Mesodermal cell (in vitro differentiated cells): ENCODE results near the gene ARL10.
"Not testable (repeated sequence)": the region's sequence is repeated elsewhere in the genome, so short reads cannot be mapped to it uniquely, and the experiment has no call there.

Source experiments
- H3K27ac ChIP-seq: 2 replicates; pipeline ENCODE4 v1.7.0; 2013; ENCODE audit warnings: mild to moderate bottlenecking, low read depth, low read length, moderate library complexity; ENCODE audit not compliant: severe bottlenecking
- H3K36me3 ChIP-seq: 2 replicates; pipeline ENCODE4 v1.7.1; 2013; ENCODE audit warnings: mild to moderate bottlenecking, low read length, moderate library complexity; ENCODE audit not compliant: control insufficient read depth, insufficient read depth
- H3K4me1 ChIP-seq: one replicate; pipeline ENCODE4 v1.7.1; 2013; ENCODE audit warnings: mild to moderate bottlenecking, low read length; ENCODE audit not compliant: insufficient read depth, control insufficient read depth, poor library complexity, severe bottlenecking
- H3K4me3 ChIP-seq: 2 replicates; pipeline ENCODE4 v1.7.0; 2013; ENCODE audit warnings: low read length, control low read depth, mild to moderate bottlenecking; ENCODE audit not compliant: insufficient read depth, poor library complexity, severe bottlenecking; ENCODE audit errors: extremely low read depth
- H3K9me3 ChIP-seq: 2 replicates; pipeline ENCODE4 v1.7.1; 2013; ENCODE audit warnings: mild to moderate bottlenecking, low read length, moderate library complexity; ENCODE audit not compliant: control insufficient read depth
- WGBS, 2 experiments: methylation state at CpG; one replicate each; pipeline ENCODE4 v1.1.5; 2013; ENCODE audit warnings: missing lambda C conversion rate in 2 of 2; ENCODE audit not compliant: insufficient coverage in 2 of 2; 5-methylcytosine and 5-hydroxymethylcytosine counted together

The ARL10 gene

DNA sequence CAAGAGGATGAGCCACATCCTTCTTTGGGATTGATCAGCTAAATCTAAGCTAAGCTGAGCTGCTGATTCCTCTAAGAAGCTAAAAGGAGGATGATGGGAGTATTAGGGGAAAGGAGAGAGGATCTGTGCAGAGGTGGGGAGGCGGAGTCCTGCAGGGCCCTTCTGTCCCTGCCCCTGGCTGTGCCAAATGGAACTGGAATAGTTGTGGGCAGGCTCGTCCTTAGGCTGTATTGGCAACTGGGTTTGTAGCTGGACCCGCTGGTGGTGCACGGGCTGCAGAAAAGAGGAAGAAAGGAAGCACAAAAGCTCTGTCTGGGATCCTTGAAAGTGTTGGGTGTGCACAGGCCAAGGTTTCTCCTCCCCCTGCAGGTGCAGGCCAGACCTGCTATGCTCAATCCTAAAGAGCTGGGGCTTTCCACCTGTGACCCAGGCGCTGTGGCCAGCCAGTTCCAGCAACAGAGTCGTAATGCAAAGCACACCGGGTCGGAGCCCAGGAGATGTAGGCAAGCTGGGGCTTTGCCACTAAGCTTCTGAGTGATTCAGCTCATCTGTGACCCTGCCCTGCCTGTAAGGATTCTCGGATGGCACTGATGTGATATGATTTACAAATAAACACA is 41.3 kb downstream of the ARL10 start:
- 91 to 92% methylated on average over 5 to 7 of the region's 9 CpGs for WGBS, 2 experiments
- Histone ChIP-seq H3K4me1 (peaks cover 4% of the 10 kb centered on the region), H3K9me3 (no peaks in the 10 kb centered on the region), H3K4me3 (no peak overlapping the region), H3K36me3 (peaks cover 64% of the 10 kb centered on the region), H3K27ac (no peak overlapping the region)

- WGBS, 2 experiments = 88 to 92% methylated on average over 4 to 5 of the region's 6 CpGs
- Histone ChIP-seq H3K9me3 (no peaks in the 10 kb centered on the region), H3K4me1 (peaks cover 15% of the 10 kb centered on the region), H3K27ac (no peak overlapping the region), H3K4me3 (no peak overlapping the region), H3K36me3 (peaks cover 66% of the 10 kb centered on the region)
Observed at GRCh38 chr5:176407456-176408251, 42.4 kb downstream of the ARL10 start.

- Histone ChIP-seq H3K4me1 (peaks cover 20% of the 10 kb centered on the region), H3K36me3 (peaks cover 66% of the 10 kb centered on the region)
- 80 to 82% methylated on average over 1 to 5 of the region's 10 CpGs for WGBS, 2 experiments
- not testable (repeated sequence) for H3K4me3 ChIP-seq, H3K9me3 ChIP-seq, H3K27ac ChIP-seq
Observed at GRCh38 chr5:176408252-176408573, 42.9 kb downstream of the ARL10 start.

DNA sequence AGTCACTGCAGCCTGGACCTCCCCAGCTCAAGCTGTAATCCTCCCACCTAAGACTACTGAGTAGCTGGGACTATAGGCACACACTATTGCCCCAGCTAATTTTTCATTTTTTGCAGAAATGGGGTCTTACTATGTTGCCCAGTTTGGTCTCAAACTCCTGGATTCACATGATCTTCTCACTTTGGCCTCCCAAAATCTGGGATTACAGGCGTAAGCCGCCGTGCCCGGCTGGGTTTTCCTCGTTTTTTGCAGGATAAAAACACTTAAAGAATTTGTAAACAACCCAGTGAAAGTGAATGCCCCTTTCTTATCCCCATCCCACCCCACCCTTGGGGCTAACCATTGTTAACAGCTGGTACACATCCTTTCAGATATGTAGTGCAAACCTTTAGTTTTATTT is 43.3 kb downstream of the ARL10 start:
- no peak overlapping the region for H3K27ac ChIP-seq
- peaks cover 21% of the 10 kb centered on the region for H3K4me1 ChIP-seq
- no peak overlapping the region for H3K4me3 ChIP-seq
- 97% methylated on average over 5 of the region's 5 CpGs for WGBS, 2 experiments
- H3K9me3 ChIP-seq = no peaks in the 10 kb centered on the region
- peaks cover 63% of the 10 kb centered on the region for H3K36me3 ChIP-seq

- Histone ChIP-seq H3K9me3 (no peaks in the 10 kb centered on the region), H3K4me3 (no peak overlapping the region), H3K4me1 (peaks cover 21% of the 10 kb centered on the region), H3K27ac (no peak overlapping the region), H3K36me3 (peaks cover 58% of the 10 kb centered on the region)
- WGBS, 2 experiments = 92 to 95% methylated on average over 2 to 3 of the region's 4 CpGs
Observed at GRCh38 chr5:176409765-176410164, 44.5 kb downstream of the ARL10 start.

- Histone ChIP-seq H3K4me3 (no peak overlapping the region), H3K4me1 (peaks cover 25% of the 10 kb centered on the region), H3K27ac (no peak overlapping the region), H3K9me3 (no peaks in the 10 kb centered on the region), H3K36me3 (peaks cover 50% of the 10 kb centered on the region)
- 80 to 98% methylated on average over 3 to 4 of the region's 5 CpGs for WGBS, 2 experiments
Observed at GRCh38 chr5:176410486-176411180, 45.3 kb downstream of the ARL10 start.

GRCh38 chr5:176412517-176413254 is 47.4 kb downstream of the ARL10 start:
- Histone ChIP-seq H3K4me1 (peaks cover 25% of the 10 kb centered on the region), H3K36me3 (peaks cover 34% of the 10 kb centered on the region), H3K9me3 (no peaks in the 10 kb centered on the region), H3K4me3 (no peak overlapping the region), H3K27ac (no peak overlapping the region)
- WGBS, 2 experiments = 88 to 90% methylated on average over 6 to 8 of the region's 10 CpGs

GRCh38 chr5:176413255-176413565 is 47.9 kb downstream of the ARL10 start:
- H3K4me3 ChIP-seq = no peak overlapping the region
- WGBS, 2 experiments = 80 to 91% methylated on average over 2 of the region's 2 CpGs
- no peaks in the 10 kb centered on the region for H3K9me3 ChIP-seq
- H3K36me3 ChIP-seq = peaks cover 30% of the 10 kb centered on the region
- no peak overlapping the region for H3K27ac ChIP-seq
- H3K4me1 ChIP-seq = peaks cover 25% of the 10 kb centered on the region

- Histone ChIP-seq H3K4me1 (peaks cover 25% of the 10 kb centered on the region), H3K9me3 (no peaks in the 10 kb centered on the region), H3K27ac (no peak overlapping the region), H3K4me3 (no peak overlapping the region), H3K36me3 (peaks cover 24% of the 10 kb centered on the region)
- WGBS, 2 experiments = 82 to 88% methylated on average over 4 to 6 of the region's 7 CpGs
Observed at GRCh38 chr5:176413709-176414191, 48.5 kb downstream of the ARL10 start.

GRCh38 chr5:176414704-176415103 is 49.4 kb downstream of the ARL10 start:
- H3K27ac ChIP-seq = no peak overlapping the region
- WGBS, 2 experiments = 90 to 92% methylated on average over 1 of the region's 3 CpGs
- no peaks in the 10 kb centered on the region for H3K9me3 ChIP-seq
- peaks cover 25% of the 10 kb centered on the region for H3K4me1 ChIP-seq
- peaks cover 15% of the 10 kb centered on the region for H3K36me3 ChIP-seq
- no peak overlapping the region for H3K4me3 ChIP-seq
